Stimulated activated CD8-positive, alpha-beta memory T cell treated with anti-CD3 and anti-CD28 coated beads, Interleukin-7, amount 100 ng/mL, for 1 hour (primary cell): ENCODE results near the gene TM4SF18.
"Not testable (repeated sequence)": the region's sequence is repeated elsewhere in the genome, so short reads cannot be mapped to it uniquely, and the experiment has no call there.

ENCODE experiments used
- DNase-seq, 2 donors: peaks; one replicate each; pipeline ENCODE4 v3.0.0-alpha.2; 2020; ENCODE audit warnings: low read depth in 2 of 2

Gene TM4SF18

GRCh38 chr3:149368674-149369497 lies 35.5 kb upstream of the TM4SF18 start:
- DNase-seq = no peak

GRCh38 chr3:149368201-149368673 lies 34.8 kb upstream of the TM4SF18 start:
- no peak for DNase-seq

DNA sequence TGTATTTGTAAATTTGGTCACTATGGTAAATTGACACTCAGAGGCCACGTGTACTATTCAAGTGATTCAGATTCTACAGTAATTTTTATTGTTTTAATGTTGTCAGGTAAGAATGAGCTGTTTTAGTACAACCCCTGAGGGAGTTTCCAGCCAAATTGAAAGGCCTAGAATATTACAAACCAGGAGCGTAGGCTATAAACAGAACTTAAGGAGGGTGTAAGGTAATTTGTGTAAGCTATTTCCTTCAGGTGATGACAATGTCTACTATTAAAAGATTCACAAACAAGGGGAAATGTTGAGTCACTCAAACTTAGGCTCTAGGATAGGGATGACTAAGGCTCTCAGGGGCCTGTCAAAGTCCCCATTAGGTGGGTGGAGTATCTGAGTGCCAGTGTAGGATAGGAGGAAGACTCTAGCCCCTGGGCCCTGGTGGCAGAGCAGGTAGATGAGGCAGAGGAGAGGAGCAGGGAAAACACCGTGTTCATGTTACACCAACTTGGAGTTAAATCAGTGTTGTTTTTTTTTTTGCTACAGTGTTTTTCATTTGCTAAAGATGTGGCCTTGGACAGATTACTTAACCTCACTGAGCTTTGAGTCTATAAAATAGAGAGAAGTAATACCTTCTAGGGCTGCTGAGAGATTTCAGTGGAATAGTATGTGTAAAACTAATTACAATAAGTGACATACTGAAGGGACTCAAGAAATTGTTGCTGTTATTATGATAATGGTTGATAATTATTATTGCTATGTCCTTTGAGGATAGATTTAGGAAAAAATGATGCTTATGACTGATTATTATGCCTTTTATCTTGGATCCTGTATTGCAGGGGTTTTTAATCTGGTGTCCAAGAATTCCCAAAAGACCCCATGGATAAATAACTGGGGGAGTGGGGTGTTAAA lies 33.8 kb upstream of the TM4SF18 start:
- no peak for DNase-seq

DNA sequence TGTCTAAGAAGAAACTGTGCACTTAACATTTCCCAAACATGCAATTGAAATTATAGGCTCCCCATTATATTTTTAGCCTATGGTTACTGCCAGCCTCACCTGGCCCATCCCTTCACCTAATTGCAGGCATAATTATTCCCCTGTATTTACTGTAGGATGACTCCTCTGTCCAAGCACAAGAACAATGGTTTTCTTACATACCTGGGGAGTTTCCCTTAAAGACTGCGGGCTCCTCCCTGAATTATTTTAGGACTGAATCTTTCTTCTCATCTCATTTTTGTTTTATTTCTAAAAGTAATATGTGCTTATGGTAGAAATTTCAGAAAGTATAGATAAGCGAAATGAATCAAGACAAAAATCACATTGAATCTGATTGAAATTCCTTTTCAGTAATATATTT lies 32.6 kb upstream of the TM4SF18 start:
- DNase-seq = no peak

GRCh38 chr3:149364624-149365023 lies 31.2 kb upstream of the TM4SF18 start:
- no peak for DNase-seq

GRCh38 chr3:149363053-149363452 lies 29.6 kb upstream of the TM4SF18 start:
- no peak for DNase-seq

- DNase-seq = no peak
Observed at GRCh38 chr3:149362366-149362765, 28.9 kb upstream of the TM4SF18 start.

- DNase-seq = no peak
Observed at GRCh38 chr3:149356630-149357029, 23.2 kb upstream of the TM4SF18 start.

- DNase-seq = no peak
Observed at GRCh38 chr3:149356044-149356592, 22.7 kb upstream of the TM4SF18 start.

- DNase-seq = no peak
Observed at GRCh38 chr3:149353581-149354184, 20.2 kb upstream of the TM4SF18 start.

DNA sequence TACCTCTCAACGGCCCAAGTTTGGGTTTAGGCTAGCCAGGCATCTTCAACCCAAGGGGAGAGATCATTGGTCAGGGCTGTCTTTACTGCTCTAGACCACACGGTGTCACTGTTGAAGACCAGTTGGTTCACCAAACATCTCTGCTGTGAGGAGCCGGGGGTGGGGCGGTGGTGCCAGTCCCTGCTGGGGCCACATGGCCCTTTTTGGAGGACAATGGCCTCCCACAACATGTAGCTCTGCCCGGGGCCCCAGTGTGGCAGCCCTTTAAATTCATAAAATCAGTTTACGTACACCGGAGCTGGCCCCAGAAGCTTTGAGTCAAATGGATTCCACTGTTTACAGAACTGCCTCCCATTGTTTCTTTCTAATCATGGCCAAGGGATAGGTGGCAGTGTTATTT lies 19.1 kb upstream of the TM4SF18 start:
- DNase-seq = no peak

GRCh38 chr3:149343951-149344350 lies 10.5 kb upstream of the TM4SF18 start:
- no peak for DNase-seq

DNA sequence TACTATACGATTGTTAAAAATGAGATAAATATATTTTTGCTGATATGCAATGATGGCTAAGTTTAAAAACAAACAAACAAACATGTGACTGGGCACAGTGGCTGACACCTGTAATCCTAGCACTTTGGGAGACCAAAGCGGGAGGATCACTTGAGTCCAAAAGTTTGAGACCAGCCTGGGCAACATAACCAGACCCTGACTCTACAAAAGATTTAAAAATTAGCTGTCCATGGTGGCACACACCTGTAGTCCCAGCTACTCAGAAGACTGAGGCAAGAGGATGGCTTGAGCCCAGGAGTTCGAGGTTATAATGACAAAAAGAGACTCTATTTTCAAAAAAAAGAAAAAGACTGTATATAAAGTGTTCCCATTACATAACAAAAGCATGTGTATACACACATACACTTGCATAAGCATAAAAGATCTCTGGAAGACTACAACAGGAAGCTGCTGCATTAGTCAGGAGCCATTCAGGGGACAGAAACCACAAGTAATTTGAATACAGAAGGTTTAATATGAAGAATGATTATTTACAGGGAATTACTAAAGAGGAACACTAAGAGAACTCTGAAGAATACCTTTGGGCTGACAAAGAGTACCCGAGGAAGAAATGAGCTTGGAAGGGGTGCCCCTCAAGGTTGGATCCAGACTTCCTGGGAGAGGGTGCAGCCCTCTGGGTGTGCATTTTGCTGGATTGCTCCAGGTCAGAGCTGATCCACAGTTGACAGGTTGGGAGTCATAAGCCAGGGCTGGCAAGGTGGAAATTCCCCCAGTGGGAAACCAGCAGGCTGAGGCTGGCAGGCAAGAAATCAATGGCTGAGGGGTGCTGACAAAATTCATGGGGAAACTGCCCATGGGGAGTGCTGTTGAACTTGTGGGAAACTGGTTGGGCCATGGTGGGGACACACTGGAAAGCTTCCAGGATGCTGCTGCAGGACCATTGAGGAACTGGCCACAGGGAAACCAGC lies 9.3 kb upstream of the TM4SF18 start:
- DNase-seq = no peak

- no peak for DNase-seq
Observed at GRCh38 chr3:149340310-149340933, 7.0 kb upstream of the TM4SF18 start.

- no peak for DNase-seq
Observed at GRCh38 chr3:149339931-149340309, 6.5 kb upstream of the TM4SF18 start.

DNA sequence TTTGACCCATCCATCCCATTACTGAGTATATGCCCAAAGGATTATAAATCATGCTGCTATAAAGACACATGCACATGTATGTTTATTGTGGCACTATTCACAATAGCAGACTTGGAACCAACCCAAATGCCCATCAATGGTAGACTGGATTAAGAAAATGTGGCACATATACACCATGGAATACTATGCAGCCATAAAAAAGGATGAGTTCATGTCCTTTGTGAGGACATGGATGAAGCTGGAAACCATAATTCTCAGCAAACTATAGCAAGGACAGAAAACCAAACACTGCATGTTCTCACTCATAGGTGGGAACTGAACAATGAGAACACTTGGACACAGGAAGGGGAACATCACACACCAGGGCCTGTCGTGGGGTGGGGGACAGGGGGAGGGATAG lies 4.0 kb upstream of the TM4SF18 start:
- not testable (repeated sequence) for DNase-seq

DNA sequence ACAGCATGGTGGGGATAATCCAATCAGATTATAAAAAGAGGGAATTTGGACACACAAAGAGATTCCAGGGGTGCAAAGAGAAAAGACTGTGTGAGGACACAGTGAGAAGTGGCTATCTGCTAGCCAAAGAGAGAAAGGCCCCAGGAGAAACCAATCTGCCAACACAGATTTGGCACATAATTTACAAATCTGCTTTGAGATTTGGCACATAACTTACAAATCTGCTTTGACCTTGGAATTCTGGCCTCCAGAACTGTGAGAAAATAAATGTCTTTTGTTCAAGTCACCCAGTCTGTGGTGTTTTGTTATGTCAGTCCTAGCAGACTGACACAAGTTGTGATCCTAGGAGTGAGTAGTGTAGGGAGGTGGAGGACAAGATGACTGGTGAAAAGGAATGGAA lies 3.5 kb upstream of the TM4SF18 start:
- DNase-seq = no peak

- no peak for DNase-seq
Observed at GRCh38 chr3:149332771-149333170, 665 bp downstream of the TM4SF18 start.

DNA sequence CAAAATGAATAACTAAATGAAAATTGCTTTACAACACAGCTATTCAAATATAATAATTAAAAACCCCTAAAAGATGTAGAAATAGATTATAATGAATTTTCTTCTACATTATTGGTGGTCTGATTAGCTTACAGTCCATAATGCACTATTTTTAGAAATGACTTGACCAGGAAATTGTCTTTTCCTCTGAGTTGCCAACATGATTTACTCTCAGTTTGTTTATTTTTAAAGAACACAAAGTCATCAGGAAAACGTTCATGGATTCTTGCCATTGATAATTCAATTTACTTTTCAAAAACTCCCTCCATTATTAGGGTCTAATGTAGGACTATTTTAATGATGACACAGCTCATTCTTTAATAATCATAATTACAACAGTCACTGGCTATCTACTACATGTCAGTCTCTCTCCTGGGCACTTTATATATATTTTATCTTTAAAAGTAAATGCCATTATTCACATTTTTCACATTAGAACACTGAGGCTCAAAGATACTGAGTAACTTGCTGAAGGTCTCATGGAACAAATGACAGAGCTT lies 1.1 kb downstream of the TM4SF18 start:
- DNase-seq = no peak

DNA sequence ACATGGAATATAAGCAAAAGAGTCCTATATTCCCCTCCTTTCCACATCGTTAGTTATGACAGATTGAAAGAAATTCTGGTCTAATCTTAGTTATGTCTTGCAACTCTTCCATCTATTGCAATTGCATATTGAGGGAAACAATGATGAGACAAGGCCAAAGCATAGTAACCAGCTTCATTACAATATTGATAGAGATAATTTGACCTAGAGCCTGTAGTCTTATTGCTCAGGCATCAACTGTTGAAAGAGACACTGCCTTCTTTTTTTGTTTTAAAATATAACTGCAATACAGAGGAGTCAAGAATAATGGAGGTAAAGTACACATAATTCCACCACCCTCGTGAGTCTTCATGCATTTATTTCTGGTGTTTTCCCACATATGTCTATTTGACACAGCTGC lies 2.0 kb downstream of the TM4SF18 start:
- no peak for DNase-seq
